Stimulated activated CD4-positive, alpha-beta T cell treated with anti-CD3 and anti-CD28 coated beads, Interleukin-12 subunit alpha, Interleukin-12 subunit beta, amount 100 ng/mL, for 48 hours (primary cell): ENCODE results near the gene DOCK9.

Source experiments
- DNase-seq, 3 donors: peaks; one replicate each; pipeline ENCODE4 v3.0.0-alpha.2; 2020; ENCODE audit warnings: low read depth in 2 of 3, low spot score in 1 of 3

The DOCK9 gene

DNA sequence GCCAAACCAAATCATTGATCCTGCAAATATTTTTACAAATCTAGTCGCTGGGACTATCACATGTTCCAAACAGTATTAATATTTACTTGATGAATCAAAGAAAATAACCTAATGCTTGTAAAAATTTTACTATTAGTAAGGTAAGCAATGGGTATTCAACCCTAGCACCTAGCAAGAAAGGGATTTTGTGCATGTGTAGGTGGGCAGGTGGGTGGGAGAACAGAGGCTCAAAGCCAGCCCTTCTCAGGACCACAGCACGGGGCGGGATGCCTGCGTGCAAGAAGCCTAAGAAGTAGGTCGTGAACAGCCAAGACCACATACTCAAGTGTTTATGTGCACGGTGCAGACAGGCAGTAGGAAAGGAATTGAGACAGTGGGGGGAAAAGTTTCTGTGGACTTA lies 26.6 kb downstream of the DOCK9 start:
- DNase-seq = no peak

GRCh38 chr13:98950705-98951104 lies 27.2 kb downstream of the DOCK9 start:
- no peak for DNase-seq

DNA sequence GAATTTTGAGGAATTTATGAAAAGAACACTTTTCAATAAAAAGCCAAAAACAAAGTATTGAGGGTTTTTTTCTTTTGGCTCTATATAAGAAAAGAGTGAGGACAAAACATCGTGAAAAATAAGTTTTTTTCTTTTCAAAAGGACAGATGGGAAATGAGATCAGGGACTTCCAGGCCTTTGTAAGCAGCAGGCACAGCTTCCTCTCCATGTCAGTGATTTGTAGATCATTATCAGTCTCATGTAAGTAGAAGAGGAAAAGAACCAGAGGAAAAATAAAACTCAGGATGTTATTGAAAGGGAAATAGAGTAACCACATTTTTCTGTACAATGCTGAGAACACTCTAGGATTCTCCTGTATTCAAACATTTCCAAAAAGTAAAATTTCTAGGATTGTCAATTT lies 29.9 kb downstream of the DOCK9 start:
- no peak for DNase-seq

- DNase-seq = no peak
These were observed 31.8 kb downstream of the DOCK9 start for GRCh38 chr13:98945863-98946605.

DNA sequence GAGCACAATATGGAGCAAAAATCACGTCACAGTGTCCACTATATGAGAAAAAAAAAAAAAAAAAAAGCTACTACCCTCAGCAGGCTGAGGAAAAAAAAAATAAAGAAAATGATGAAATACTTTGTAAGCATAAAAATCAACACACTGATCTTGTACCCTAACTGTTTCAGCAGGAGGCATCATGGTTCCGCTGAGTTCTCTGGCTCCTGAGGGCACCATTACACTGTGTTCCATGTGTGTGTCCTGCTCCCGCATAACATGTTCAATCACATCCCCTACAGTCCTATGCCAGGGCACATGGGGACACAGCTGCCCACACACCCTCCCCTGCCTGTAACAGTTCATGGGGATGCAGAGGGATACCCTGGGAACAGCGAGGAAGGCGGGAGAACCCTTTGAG lies 33.5 kb downstream of the DOCK9 start:
- DNase-seq = no peak

GRCh38 chr13:98942997-98943396 lies 34.9 kb downstream of the DOCK9 start:
- DNase-seq = no peak

DNA sequence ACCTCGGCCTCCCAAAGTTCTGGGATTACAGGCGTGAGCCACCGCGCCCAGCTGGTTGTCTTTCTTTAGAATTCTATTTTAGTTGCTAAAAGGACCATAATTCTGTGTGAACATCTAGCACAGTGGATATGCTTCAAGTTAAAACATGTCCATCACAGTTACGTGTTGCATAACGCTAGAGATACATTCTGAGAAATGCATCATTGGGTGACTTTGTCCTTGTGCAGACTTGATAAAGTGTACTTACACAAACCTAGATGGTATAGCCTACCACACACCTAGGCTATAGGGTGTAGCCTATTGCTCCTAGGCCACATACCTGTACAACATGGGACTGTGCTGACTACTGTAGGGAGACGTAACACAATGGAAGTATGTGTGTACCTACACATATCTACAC lies 35.4 kb downstream of the DOCK9 start:
- DNase-seq = no peak

DNA sequence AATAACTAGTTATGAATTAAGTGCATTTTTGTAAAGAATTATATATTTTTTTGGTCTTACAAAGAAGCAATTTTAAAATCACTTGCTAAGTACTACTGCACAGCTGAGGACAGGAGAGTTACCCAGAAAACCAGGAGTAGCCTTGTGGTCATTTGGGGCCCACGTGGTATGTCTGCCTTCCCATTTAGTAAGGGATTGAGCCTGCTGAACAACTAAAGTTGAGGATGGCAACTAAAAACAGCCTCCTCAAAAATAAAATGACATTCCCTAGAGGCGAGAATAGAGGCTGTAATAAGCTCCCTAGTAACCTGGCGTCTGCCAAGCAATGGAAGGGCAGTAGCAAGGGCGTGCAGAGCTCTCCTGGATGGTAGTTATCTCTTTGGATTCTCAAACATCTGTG lies 36.3 kb downstream of the DOCK9 start:
- no peak for DNase-seq

DNA sequence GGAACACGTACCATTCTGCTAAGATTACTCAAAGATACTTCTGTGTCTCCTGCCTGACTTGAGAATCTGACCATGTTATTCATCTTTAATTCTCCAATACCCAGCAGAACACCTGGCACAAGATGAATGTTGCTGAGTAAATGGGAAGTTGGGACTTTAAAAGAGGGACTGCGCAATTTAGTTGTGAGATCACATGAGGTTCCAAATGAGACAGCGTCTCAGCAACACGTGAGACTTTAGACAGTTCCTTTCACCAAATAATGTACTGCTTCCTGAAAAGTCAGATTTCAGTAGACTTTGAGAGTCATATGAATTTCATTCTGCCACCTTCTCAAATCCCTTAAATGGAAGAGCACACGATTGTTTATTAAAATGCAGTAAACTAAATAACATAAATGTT lies 36.7 kb downstream of the DOCK9 start:
- no peak for DNase-seq

- DNase-seq = no peak
These were observed 37.4 kb downstream of the DOCK9 start for GRCh38 chr13:98940325-98941001.

DNA sequence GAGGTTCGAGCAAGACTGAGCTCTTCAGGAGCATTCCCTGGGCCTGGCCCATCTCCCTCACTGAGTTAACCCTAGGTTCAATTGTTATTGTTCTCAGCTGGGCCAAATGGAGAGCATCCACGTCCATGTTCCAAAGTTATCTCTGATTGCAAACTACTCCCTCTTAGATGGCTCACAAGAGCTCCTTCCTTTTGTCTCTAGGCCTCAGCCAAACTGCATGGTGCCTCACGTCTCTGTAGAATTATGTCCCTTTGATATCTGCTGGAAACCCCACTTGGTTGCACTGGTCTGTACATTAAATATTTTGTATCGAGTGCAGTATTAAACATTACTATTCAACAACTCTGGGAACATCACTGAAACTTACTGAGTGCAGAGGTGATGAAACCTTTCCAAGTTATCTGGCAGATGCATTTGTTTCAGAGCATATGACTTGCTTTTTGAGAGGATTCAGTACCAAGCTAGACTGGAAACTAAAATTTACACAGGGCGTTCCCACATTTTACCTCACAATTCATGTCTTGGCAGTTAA lies 38.1 kb downstream of the DOCK9 start:
- DNase-seq = no peak

DNA sequence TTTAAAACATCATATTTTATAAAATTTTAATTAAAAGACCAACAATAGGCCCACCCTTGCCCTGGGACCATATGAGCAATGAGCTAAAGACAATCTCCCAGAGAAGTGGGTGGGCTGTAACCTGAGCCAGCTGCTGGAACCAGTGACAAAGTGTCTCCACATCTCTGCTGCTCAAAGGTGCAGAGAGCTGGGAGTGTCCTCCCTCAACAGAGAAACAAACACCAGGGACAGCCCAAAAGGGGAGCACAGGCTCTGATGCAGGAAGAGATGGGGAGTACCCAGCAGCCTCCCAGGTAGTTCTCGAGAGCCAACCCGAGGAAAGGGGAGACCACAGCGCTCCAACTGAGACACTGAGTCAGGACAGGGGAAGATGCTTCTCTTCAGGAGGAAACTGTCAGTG lies 39.1 kb downstream of the DOCK9 start:
- DNase-seq = no peak

DNA sequence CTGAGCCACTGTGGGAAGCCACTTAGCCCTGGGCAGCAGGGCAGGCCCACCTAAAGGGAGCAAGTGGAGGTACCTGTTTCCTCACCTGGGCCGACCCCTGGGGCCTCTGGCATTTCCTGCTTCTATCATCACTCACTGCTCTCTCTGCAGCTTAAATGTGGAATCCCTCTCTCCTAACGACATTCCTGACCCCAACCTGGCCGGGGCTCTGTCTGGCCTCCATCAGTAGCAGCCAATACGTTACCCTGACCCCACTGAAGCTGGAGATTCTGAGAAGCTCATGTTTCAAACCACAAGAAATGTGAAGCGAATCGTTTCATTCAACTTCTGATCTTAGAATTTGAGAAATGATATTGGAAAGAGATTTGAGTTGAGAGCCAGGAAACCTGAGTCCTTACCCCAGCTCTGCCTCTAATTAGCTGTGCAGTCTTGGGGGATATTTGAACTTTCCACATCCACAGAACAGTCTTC lies 39.9 kb downstream of the DOCK9 start:
- DNase-seq = no peak

DNA sequence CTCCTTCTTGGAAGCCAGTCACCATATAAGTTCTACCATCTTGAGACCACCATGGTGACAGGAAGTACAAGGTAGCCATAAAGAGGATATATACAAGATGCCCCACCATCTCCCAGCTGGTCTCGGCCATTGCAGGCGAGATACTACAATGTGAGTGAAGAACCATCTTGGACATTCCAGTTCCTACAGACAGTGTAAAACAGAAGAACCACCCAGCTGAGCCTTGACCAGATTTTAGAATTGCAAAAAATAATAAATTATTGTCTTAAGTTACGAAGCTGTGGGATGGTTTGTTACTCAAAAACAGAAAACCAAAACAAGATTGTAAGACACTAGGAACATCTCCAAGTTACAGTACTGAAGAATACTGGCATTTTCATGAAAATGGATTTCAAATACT lies 43.6 kb downstream of the DOCK9 start:
- DNase-seq = no peak

- DNase-seq = no peak
These were observed 47.7 kb downstream of the DOCK9 start for GRCh38 chr13:98930151-98930591.

GRCh38 chr13:98927951-98928927 lies 49.6 kb downstream of the DOCK9 start:
- no peak for DNase-seq

GRCh38 chr13:98925949-98926348 lies 51.9 kb downstream of the DOCK9 start:
- no peak for DNase-seq

DNA sequence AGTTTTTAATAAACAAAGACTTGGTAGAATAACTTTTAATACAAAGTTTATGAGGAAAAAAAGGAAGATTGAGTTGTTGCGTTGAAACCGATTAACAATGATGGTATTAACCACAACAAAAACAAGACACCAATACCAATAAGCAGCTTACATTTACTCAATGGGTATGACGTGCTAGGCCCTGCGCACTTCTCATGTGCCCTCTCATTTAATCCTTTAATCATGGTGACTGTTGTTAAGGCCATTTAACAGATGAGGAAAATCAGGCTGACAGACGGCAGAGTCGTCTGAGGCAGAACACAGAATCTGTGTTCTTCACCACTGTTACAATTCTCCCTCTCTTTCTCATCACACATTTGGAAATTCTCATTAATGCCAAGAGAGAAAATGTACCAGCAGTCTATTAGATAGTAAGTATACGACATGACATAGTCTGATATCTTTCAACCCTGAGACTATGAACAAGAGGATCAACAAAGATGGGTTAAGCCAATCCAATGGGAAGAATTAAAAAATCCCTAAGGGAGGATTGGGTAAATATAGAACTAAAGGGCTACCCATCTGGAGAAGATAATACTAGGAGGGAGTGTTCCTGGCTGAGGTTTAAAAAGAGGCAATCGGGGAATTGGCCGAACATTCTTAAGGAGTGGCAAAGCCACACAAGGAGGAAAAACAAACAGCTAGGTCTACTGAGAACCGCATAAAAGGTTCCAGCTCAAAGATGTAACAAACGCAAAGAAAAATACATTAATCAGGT lies 54.0 kb downstream of the DOCK9 start:
- no peak for DNase-seq

- DNase-seq = no peak
These were observed 55.6 kb downstream of the DOCK9 start for GRCh38 chr13:98922306-98922705.

DNA sequence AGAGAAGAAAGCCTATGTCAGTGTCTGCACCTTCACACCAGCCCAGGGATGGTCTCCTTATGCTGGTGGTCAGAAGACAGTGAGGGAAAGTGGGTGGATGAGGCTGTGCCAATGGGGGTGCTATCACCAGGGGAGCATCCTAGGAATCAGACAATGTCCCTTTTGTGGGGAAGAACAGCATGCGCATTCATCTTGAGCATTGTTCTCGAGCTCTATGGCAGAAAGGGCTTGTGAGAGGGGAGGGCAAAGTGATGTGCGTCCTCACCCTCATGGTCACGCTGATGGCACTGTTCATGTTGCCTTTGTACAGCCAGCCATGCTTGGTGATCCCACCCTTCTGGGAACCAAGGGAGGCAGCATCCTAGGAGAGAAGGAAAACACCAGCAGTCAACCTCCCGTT lies 56.1 kb downstream of the DOCK9 start:
- no peak for DNase-seq
